GM19099 (cell line): ENCODE data around the gene BOK.

Experiments
- POLR2A ChIP-seq: IDR thresholded peaks from 3 replicates; pipeline ENCODE4 v1.6.1; 2011; ENCODE audit warnings: low read depth; ENCODE audit not compliant: insufficient read length; ENCODE audit errors: extremely low read depth

Gene BOK, protein sequence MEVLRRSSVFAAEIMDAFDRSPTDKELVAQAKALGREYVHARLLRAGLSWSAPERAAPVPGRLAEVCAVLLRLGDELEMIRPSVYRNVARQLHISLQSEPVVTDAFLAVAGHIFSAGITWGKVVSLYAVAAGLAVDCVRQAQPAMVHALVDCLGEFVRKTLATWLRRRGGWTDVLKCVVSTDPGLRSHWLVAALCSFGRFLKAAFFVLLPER

GRCh38 chr2:241558532-241559322 lies at the start of gene BOK:
TSS of gene BOK (plus strand) at chr2:241558745. CDS start at chr2:241559484, 739 bp downstream.
- TF ChIP-seq POLR2A: no peak

GRCh38 chr2:241509155-241509784 lies 49.3 kb upstream of the BOK start:
- TF ChIP-seq POLR2A: no peak

- no peak for TF ChIP-seq POLR2A
Observed at GRCh38 chr2:241511091-241511741, 47.3 kb upstream of the BOK start.

DNA sequence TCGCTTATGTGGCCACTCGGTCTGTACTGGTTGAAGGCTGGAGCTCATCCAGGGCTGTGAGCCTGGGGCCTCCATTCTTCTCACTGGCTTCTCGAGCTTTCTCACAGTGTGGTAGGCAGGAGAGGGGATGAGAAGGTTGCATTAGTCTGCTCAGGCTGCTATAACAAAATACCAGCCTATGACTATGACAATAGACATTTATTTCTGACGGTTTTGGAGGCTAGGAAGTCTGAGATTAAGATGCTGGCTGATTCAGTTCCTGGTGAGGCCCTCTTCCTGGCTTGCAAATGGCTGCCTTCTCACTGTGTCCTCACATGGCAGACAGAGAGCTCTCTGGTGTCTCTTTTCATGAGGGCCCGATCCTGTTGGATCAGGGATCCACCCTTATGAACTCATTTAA lies 44.0 kb upstream of the BOK start:
- no peak for TF ChIP-seq POLR2A

DNA sequence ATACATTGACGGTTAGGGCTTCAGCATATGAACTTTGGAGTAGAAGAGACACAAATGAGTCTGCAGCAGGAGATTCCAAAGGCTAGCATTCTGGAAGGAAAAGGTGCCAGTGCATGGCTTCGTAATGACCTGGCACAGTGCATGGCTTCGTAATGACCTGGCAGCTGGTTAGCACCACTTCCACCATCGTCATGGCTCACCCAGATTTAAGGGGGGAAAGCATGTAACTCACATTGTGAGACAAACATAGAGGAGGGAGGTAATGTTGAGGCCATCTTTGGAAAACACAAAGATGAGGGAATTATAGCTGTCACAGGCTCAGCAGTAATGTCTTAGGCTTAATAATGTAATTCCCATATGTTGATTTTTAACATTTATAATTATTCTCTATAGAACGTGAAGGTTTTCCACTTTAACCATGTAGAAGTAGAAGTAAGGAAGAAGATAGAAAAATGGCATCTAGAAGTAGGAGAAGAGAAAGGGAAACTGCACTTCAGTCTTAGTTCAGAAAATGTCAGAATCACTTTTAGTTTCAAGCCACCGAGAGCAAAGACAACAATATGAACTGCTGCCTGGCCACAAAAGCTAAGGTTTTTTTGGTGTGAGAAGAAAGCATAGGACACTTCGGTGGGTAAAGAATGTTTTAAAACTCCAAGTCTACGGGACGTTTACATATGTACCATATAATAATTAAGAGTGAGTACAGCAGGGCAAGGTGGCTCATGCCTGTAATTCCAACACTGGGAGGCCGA lies 43.4 kb upstream of the BOK start:
- TF ChIP-seq POLR2A: no peak

- TF ChIP-seq POLR2A: no peak
Observed at GRCh38 chr2:241516520-241516965, 42.0 kb upstream of the BOK start.

DNA sequence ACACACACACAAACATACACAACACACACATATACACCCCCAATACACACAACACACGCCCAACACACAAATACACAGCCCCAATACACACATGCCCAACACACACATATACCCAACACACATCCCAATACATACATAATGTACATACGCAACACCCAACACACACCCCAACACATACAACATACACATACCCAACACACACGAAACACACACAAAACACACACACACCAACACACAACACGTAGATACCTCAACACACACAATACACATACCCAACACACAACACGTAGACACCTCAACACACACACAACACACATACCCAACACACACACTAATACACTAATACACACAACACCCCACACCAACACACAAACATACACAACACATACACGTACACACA lies 41.2 kb upstream of the BOK start:
- no peak for TF ChIP-seq POLR2A

- no peak for TF ChIP-seq POLR2A
Observed at GRCh38 chr2:241519669-241520068, 38.9 kb upstream of the BOK start.

DNA sequence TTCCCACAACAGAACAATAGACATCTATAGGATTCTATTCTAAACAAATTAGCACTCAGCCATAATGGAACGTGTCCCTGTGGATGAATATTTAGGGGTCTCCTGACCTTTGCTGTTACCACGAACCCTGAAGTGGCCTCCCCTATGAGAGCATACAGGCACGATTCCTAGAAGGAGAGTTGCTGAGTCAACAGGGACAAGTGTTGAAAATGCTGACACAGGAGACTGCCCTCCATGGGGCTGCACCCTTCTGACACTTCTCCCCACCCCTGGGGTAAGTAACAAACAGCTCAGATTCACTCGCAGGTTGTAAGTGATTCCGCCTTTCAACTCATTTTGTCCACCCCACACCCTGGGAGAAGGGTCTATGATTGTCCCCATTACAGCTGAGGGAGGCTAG lies 36.1 kb upstream of the BOK start:
- TF ChIP-seq POLR2A: no peak

GRCh38 chr2:241530571-241530970 lies 28.0 kb upstream of the BOK start:
- no peak for TF ChIP-seq POLR2A

- no peak for TF ChIP-seq POLR2A
Observed at GRCh38 chr2:241531161-241531722, 27.3 kb upstream of the BOK start.

- no peak for TF ChIP-seq POLR2A
Observed at GRCh38 chr2:241532168-241532567, 26.4 kb upstream of the BOK start.

GRCh38 chr2:241532733-241533601 lies 25.6 kb upstream of the BOK start:
- TF ChIP-seq POLR2A: no peak
